ENCODE results near the gene SLC66A2. TPM values are rescaled to one million over a fixed set of nuclear protein-coding genes. Genes with fewer than 3 reads are reported as not detected.

The SLC66A2 gene
- total and polyA plus RNA-seq, 2 donors (not counting 1 experiment from before 2014, with no cell fraction given), result 44.4 to 45.1 TPM

GRCh38 chr18:79873449-79874110 is 77.9 kb downstream of the SLC66A2 start:
- H3K27ac ChIP-seq (ENCODE audit: low read length in 2 of 2), result no peak overlapping the region
- H2AFZ ChIP-seq (ENCODE audit: insufficient read depth, low read depth, low read length, poor library complexity, severe bottlenecking), result no peak overlapping the region
- no peak overlapping the region for H3K4me3 ChIP-seq (ENCODE audit: control extremely low read depth in 1 of 5, extremely low read depth in 1 of 5, insufficient read depth in 1 of 5, low read depth in 2 of 5, low read length in 4 of 5)
- H3K9me3 Mint-ChIP-seq (ENCODE audit: insufficient read depth), result no peaks in the 10 kb centered on the region
- ChIA-PET POLR2A (no interaction called here), CTCF (no interaction called here)
- no peak overlapping the region for H3K27ac Mint-ChIP-seq
- H3K4me2 ChIP-seq (replicated peaks; ENCODE audit: low read depth, low read length, poor library complexity, severe bottlenecking), result no peak overlapping the region
- H3K79me2 ChIP-seq (ENCODE audit: control insufficient read depth, insufficient read depth, low read length), result no peaks in the 10 kb centered on the region
- intact Hi-C loops (cut with micrococcal nuclease), result no loop called here
- H3K27me3 Mint-ChIP-seq, result no peaks in the 10 kb centered on the region
- no peaks in the 10 kb centered on the region for H3K36me3 ChIP-seq (replicated peaks in 1 of 2; ENCODE audit: control extremely low read depth in 1 of 2, control insufficient read depth in 1 of 2, extremely low read depth in 1 of 2, insufficient read depth in 2 of 2, low read length in 1 of 2)
- ATAC-seq (ENCODE audit: low read depth), result no peak
- H4K20me1 ChIP-seq (ENCODE audit: control insufficient read depth, insufficient read depth, low read length, poor library complexity, severe bottlenecking), result no peaks in the 10 kb centered on the region
- H3K27me3 ChIP-seq (replicated peaks in 1 of 4; ENCODE audit: control extremely low read depth in 1 of 4, control insufficient read depth in 3 of 4, insufficient read depth in 4 of 4, low read length in 3 of 4), result peaks cover 0 to 4% (median 0%) of the 10 kb centered on the region in 4 experiments
- H3K4me1 Mint-ChIP-seq, result no peaks in the 10 kb centered on the region
- DNase-seq, result no peak
- H3K9ac ChIP-seq (ENCODE audit: low read length), result no peak overlapping the region
- H3K4me1 ChIP-seq (ENCODE audit: control insufficient read depth in 2 of 2, insufficient read depth in 2 of 2, low read length in 2 of 2), result no peaks in the 10 kb centered on the region
- H3K4me3 Mint-ChIP-seq, result no peak overlapping the region
- WGBS (ENCODE audit: insufficient coverage), result 89% methylated on average over 33 of the region's 34 CpGs
- TF ChIP-seq EZH2 (IDR thresholded peaks at IDR 0.05; ENCODE audit: borderline replicate concordance, insufficient read depth, low read depth, low read length, poor library complexity, severe bottlenecking) (no peak), CTCF (IDR thresholded peaks at IDR 0.05) (no peak)
- H3K9me3 ChIP-seq (ENCODE audit: control extremely low read depth in 1 of 3, control insufficient read depth in 2 of 3, insufficient read depth in 1 of 3, low read length in 2 of 3), result peaks cover 0 to 10% (median 0%) of the 10 kb centered on the region in 3 donors

GRCh38 chr18:79872527-79873444 is 78.7 kb downstream of the SLC66A2 start:
- DNase-seq, result no peak
- Histone ChIP-seq H3K4me3 (ENCODE audit: control extremely low read depth in 1 of 5, extremely low read depth in 1 of 5, insufficient read depth in 1 of 5, low read depth in 2 of 5, low read length in 4 of 5) (no peak overlapping the region), H3K27me3 (replicated peaks in 1 of 4; ENCODE audit: control extremely low read depth in 1 of 4, control insufficient read depth in 3 of 4, insufficient read depth in 4 of 4, low read length in 3 of 4) (peaks cover 0 to 4% (median 0%) of the 10 kb centered on the region in 4 experiments), H3K27ac (ENCODE audit: low read length in 2 of 2) (no peak overlapping the region), H4K20me1 (ENCODE audit: control insufficient read depth, insufficient read depth, low read length, poor library complexity, severe bottlenecking) (no peaks in the 10 kb centered on the region), H3K79me2 (ENCODE audit: control insufficient read depth, insufficient read depth, low read length) (no peaks in the 10 kb centered on the region), H3K9ac (ENCODE audit: low read length) (no peak overlapping the region), H2AFZ (ENCODE audit: insufficient read depth, low read depth, low read length, poor library complexity, severe bottlenecking) (no peak overlapping the region), H3K36me3 (replicated peaks in 1 of 2; ENCODE audit: control extremely low read depth in 1 of 2, control insufficient read depth in 1 of 2, extremely low read depth in 1 of 2, insufficient read depth in 2 of 2, low read length in 1 of 2) (no peaks in the 10 kb centered on the region), H3K4me1 (ENCODE audit: control insufficient read depth in 2 of 2, insufficient read depth in 2 of 2, low read length in 2 of 2) (no peaks in the 10 kb centered on the region), H3K9me3 (ENCODE audit: control extremely low read depth in 1 of 3, control insufficient read depth in 2 of 3, insufficient read depth in 1 of 3, low read length in 2 of 3) (peaks cover 0 to 6% (median 0%) of the 10 kb centered on the region in 3 donors), H3K4me2 (replicated peaks; ENCODE audit: low read depth, low read length, poor library complexity, severe bottlenecking) (no peak overlapping the region)
- ChIA-PET POLR2A (no interaction called here), CTCF (no interaction called here)
- Mint-ChIP-seq H3K4me3 (no peak overlapping the region), H3K9me3 (ENCODE audit: insufficient read depth) (no peaks in the 10 kb centered on the region), H3K27me3 (no peaks in the 10 kb centered on the region), H3K4me1 (no peaks in the 10 kb centered on the region), H3K27ac (no peak overlapping the region)
- no peak for ATAC-seq (ENCODE audit: low read depth)
- TF ChIP-seq EZH2 (IDR thresholded peaks at IDR 0.05; ENCODE audit: borderline replicate concordance, insufficient read depth, low read depth, low read length, poor library complexity, severe bottlenecking) (no peak), CTCF (IDR thresholded peaks at IDR 0.05) (no peak)
- intact Hi-C loops (cut with micrococcal nuclease), result no loop called here
- WGBS (ENCODE audit: insufficient coverage), result 59% methylated on average over 22 of the region's 36 CpGs

Data from B cell (primary cell).